Measurements from ENCODE around the gene FGF2.

The FGF2 gene

GRCh38 chr4:122898370-122899150, 71.9 kb downstream of the FGF2 start:
- TF ChIP-seq CTCF (conservative IDR thresholded peaks at IDR 0.05), result no peak
- no peak overlapping the region for H3K27ac ChIP-seq

- H3K27ac ChIP-seq, result no peak overlapping the region
- no peak for TF ChIP-seq CTCF (conservative IDR thresholded peaks at IDR 0.05)
Observed at GRCh38 chr4:122899682-122900081, 73.1 kb downstream of the FGF2 start.

GRCh38 chr4:122900314-122900713, 73.7 kb downstream of the FGF2 start:
- TF ChIP-seq CTCF (conservative IDR thresholded peaks at IDR 0.05), result no peak

GRCh38 chr4:122901247-122902010, 74.8 kb downstream of the FGF2 start:
- TF ChIP-seq CTCF (conservative IDR thresholded peaks at IDR 0.05), result no peak
- H3K27ac ChIP-seq, result no peak overlapping the region

More at GRCh38 chr4:122900314-122900713, 73.7 kb downstream of the FGF2 start:
- H3K27ac ChIP-seq, result no peak overlapping the region

- TF ChIP-seq CTCF (conservative IDR thresholded peaks at IDR 0.05), result no peak
Observed at GRCh38 chr4:122903766-122904288, 77.2 kb downstream of the FGF2 start.

GRCh38 chr4:122906859-122907305, 80.3 kb downstream of the FGF2 start:
- no peak for TF ChIP-seq CTCF (conservative IDR thresholded peaks at IDR 0.05)
- no peak overlapping the region for H3K27ac ChIP-seq

More at GRCh38 chr4:122903766-122904288, 77.2 kb downstream of the FGF2 start:
- no peak overlapping the region for H3K27ac ChIP-seq

- TF ChIP-seq CTCF (conservative IDR thresholded peaks at IDR 0.05), result no peak
- no peak overlapping the region for H3K27ac ChIP-seq
Observed at GRCh38 chr4:122908223-122908622, 81.6 kb downstream of the FGF2 start.
